GM19035 (cell line): Measurements from ENCODE around the gene ZFHX3.

Experiments used
- ATAC-seq: cut with Tn5 transposase; IDR thresholded peaks from one replicate; pipeline ENCODE4 v1.9.1; 2021; ENCODE audit not compliant: unreplicated experiment

Gene ZFHX3

DNA sequence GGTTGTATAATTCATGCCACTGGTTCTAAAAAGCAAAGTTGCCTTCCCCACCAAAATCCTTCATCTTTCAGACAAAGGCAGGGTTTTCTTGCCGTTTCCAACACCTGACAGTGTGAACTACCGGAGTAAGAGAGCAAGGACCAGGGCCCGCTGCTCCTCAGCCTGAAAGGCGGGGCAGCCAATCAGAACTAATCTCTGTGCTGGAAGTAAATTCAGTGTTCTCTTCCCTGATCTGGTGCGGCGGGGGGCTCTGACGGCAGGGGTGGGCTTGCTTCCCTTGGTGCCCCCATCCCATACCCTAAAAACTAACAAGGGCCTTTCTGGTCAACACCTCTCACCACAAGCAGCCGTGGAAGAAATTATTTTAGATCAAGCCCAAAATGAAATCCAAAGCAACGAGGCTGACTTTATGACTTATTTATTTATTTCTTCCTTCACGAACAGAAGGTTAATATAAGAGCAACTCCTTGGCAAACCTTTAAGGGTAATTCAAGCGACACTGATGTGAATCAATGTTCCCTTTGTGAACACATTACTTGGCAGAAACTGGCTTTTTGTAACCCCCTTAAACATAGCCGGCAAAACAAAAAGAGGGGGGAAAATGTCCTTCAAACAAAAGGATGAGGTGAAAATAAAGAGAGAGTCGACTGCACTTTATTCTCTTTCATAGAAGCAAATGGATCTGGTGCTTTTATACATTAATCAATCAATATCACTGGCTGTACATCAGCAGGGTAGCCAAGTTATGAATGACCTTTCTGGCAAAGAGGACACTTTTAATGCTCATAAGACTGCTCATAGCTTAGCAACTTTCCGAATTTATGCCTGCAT lies 189.9 kb downstream of the ZFHX3 start:
- ATAC-seq: no peak

DNA sequence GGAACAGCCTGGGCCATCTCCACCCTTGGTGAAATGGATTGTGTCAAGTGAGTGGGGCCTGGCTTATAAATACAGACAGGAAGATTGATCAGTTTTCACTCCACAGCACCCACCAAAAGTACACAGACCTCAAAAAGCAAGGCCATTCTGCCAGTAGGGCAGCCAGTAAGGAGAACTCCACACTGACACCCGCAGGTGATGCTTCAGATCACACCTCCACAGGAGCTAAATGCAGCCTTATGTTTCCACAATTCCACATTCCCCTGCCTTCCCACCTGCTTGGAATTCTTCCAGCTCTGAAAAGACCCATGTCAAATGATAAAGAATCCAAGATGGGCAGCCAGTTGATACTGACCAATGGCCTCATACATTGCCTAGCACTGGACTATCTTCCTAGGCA lies 191.1 kb downstream of the ZFHX3 start:
- no peak for ATAC-seq

DNA sequence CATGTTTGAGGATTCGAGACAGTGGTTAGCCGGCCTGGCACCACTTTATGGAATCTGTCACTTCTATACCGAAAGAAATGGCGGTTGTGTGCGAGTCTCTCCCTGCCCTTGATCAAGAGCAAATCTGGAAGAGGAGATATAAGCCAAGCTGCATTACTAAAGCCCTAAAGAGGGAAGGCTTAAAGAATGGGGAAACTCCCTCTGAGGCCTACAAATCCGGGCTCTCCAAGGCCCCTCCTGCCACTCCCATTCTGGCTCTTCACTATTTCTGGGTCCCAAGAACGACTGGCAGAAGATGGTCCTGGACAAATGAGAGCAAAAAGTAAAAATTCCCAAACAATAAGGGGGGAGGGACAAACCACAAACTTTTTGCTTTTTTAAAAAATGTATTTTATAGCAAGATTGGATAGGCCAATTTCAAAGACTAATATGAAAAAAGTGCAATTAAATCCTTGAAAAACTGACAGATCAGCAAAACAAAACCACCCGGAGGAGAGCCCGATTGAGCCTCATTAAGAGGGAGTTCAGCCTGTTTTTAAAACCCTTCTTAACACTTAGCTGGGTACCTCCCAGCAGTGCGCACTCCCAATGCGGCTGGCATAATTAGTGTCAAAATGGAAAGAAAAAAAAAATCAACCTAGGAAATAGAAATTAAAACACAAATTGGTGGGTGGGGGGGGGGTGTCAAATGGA lies 193.5 kb downstream of the ZFHX3 start:
- ATAC-seq: no peak

DNA sequence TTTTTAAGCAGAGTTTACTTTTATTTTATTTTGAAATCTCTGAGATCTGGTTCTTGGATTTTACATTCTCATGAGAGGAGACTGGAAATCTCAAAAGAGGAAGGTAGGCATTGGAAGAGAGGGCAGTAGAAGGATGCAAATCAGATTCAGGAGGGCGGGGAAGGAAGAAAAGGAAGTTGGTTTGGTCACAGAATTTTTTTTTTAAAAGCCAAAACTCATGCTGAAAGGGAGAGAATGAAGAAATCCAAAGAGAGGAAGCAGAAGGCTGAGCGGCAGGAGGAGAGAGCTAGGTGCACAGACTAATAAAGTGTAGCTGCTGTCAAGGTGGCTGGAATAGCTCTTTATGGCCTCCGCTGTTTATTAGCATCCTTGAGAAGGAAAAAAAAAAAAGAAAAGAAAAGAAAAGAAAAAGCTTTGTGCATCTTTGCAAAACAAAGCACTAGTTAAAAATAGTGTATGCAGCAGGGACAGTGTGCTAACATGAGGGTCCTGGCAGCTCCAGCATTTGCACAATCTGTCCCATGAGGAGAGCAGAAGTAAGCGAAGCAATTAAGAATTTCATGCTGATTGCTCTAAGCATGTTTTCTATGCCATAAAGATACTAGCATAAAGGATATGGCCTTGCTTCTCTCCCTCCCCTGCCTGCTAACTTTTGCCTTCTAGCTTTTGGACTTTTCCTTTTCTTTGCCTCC lies 194.2 kb downstream of the ZFHX3 start:
- no peak for ATAC-seq

DNA sequence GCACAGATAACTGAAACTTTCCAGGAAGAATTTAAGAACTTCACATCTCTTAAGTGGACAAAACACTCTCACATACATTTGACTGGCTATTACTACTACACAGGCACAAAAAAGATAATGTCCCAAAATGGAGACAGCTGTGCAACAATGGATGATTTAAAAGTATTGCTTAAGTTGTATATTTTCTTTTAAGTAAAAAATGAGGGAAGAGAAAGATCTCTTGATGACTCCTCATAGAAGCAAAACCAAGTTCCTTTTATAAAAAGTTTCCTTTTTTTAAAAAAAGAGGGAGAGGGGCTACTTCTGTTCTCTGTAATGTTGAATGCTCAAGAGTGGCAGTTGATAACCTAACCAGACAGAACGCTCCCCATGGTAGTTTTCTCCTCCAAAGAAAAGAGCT lies 195.5 kb downstream of the ZFHX3 start:
- no peak for ATAC-seq

DNA sequence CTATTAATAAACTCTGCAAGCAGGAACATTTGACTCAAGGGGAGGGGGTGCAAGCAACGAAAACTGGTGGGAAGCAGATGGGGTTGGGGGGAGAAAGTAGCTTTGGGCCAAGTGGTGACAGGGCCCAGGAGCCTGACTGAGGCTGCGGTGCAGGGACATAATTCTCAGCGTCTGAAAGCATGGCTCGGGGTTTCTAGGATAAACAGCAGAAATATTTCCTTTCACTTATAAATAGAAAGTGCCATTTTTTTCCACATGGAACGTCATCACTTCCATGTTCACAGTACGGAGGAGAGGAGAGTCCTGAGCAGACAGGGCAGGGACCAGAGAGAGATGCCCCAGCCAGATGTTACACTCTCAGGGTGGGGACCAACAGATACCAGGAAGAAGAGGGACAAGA lies 197.1 kb downstream of the ZFHX3 start:
- ATAC-seq: no peak

DNA sequence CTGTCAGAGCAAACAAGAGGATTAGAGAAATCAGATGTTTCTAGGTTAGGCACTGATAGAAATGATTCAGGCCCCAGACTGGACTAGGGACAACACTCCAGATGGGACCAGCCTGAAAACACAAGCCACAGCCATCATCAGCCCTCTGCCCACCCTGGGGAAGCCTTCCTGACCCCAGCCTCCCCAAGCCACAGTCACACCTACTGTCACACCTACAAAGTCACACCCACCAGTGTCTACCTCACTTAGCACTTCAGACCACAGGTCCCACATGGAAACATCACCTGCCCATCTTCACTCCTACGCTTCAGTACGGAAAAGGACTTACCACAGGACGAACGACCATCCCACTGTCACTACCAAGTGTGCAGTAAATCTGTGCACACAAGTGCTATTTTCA lies 197.9 kb downstream of the ZFHX3 start:
- no peak for ATAC-seq

DNA sequence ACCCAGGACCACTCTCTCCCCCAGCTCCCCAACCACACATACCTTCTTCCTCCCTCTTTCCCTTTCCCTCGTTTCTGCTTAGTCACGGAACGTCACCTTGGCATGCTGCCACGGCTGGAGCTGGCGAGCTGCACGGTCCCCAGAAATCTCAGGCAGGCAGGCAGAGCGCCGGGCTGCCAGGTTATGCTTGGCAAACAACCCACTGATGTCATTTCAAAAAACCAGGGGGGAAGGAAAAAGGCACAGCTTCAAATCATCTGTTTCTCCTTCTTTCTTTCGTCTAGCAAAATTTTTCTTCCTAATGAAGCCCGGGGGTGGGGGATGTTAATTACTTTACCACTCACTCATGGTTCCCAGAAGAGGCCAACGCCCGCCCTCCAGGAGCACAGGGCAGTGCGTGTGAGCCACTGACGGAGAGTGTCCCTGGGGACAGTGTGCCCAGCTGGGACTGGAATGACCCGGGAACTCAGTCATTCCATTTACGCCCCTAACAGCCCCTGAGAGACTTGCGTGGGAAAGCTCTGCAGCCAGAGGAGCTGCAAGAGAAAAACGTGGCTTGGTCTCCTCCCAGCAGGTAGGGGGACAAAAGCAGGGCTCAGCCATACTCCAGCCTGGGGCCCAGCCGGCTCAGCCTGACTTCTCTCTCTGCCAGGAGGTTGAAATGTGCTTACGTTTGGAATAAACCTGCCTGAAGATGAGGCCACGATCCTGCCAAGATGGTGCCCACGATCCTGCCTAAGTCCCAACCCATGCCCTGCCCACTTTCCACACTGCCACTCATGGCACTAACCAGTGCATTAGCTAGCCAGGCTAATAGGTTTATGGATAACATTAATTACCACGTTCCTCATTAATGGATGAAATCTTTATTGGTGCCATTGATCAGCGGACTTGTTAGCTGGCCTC lies 198.9 kb downstream of the ZFHX3 start:
- ATAC-seq: no peak

DNA sequence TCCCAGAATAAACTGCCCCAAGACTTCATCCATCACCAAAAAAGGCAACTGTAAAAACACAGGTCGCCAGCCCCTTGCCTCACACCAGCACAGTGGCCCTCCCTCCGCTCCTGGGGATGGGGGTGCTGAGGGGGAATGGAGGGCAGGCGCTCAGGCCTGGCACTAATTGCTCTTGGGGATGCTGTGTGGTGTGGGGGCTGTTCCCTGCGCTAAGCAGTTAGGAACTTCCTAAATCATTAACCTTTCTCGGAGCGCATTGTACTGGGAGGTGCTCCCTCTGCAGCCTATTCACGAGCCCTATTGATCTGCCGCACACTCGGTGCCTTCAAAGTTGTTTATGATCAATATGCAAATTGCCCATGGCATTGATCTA lies 199.9 kb downstream of the ZFHX3 start:
- no peak for ATAC-seq

DNA sequence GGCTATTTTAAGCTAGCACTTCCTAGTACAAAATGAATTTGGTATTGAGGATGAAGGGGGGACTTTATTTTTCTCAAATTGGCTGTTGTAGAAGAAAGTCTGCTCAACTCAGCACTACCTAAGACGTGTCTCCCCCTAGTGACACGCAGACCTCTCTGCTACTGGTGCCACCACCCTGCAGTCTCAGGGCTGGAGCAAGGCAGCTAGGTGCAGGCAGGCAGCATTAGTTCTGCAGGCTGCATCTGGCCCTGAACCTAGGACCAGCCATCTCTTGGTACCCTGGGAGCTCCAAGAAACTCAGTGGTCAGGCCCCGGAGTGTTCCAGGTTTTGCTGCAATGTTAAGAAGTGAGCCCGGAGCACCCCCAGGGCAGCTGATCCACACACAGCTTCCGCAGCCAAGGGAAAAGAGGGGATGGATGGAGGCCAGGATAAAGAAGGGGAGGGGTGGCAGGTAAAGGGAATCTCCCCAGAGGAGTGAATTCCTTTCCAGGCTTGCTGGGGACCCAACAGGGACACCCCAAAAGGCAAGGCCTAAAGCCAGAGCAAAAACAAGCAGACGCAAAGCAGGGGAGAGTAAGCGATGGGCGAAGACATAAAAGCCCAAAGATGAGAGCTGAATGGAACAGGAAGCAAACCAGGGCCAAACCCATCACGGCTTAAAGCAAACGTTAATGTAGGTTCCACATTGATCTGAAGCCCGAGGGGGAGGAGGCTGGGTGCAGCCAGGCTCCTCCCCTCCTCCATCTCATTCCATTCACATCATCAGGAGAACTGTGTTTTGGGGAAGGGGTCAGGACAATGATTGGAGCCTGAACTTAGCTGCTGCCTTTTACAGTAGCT lies 200.5 kb downstream of the ZFHX3 start:
- ATAC-seq: peak; percentile 62

DNA sequence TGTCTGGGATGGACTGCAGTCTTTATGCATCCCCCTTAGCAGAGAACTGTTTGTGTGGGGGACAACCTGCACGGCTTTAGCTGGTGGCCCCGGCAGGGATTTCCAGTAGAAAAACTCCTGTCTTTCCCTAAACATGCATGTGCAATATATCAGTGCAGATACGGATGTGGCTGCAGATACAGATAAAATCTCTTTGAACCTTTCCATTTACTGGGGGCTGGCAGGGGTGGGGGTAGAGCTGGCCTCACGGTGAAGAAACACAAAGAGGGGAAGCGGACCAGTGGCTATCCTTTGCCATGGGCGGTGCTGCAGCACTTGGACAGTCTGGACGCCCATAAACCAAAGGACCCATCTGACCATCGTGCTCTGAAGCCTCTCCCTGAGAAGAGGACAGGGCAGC lies 201.3 kb downstream of the ZFHX3 start:
- no peak for ATAC-seq

DNA sequence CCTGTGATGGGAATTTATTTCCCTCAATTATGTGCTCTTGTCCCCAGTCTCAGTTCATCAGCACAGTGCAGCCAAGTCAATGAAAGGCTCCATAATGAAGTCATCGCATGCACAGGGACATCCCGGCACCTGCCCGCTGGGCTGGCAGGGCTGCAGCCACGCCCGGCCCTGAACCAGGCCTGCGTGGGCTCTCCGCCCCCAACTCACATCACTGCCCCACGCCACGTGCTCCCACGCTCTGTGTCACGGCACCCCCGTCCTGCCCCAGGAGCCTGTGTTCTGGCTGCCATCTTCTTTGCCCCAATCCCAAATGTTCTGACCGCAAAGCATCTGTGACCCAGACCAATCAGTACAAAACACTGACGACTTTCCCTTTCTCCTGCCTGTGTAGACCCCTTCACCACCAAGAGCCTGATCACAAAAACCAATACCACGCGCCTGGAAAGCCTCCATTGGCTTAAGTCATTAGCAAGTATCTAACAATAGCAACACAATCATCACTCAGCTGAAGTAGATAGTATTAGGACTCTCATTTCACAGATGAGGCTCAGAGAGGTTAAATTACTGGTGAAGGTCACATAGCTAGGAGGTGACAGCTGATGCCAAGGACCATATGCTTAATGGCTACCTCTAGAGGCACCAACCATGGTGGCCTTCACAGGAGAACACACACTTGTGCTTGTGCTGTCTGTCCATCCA lies 202.5 kb downstream of the ZFHX3 start:
- ATAC-seq: no peak

DNA sequence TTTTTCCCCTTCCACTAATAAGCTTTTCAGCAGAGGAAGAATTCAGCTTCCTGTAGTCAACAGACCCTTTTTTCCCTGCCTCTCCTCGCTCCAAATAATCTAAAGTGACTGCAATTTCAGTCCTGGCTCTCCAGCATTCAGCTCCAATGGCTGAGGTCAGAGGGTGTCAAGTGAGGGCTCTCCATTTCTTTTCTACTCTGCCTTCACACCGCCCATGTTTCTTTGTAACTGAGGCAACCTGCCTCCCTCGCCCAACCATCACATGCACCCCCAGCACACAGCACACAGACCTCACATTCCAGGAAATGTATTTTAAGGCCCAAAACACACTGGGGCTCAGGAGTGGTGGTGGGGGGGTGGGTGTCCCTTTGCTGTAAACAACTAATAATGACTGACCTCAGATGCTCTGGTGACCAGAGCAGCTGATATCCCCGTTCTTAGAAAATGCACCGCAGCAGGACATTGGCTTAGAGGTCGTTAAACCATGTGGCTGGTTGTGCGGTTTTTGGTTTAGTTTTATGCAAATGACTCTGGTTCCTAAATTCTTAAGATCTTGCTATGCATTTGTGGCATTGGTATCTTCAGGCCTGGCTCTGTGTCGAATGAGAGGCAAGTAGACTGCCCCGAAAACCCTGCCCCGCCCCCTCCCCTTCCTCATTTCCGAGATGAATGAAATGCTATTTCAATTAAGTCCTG lies 203.6 kb downstream of the ZFHX3 start:
- ATAC-seq: no peak

DNA sequence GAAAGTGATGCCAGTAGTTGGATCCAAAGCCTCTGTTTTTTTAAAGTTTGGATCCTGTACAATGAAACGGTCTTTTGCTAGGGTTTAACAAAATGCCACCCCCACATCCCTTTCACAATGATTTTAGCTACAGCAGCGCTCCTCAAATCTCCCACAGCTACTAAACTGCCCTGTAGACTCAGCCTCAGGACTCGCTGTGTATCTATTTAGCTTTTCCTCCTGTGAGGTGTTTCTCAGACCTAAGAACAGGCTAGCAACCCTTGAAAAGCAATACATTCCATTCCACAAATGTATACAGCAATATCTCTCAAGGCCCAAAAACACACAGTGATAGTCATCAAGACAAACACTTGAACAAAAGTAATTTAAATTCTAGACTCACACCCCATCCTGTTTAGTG lies 206.4 kb downstream of the ZFHX3 start:
- ATAC-seq: no peak

DNA sequence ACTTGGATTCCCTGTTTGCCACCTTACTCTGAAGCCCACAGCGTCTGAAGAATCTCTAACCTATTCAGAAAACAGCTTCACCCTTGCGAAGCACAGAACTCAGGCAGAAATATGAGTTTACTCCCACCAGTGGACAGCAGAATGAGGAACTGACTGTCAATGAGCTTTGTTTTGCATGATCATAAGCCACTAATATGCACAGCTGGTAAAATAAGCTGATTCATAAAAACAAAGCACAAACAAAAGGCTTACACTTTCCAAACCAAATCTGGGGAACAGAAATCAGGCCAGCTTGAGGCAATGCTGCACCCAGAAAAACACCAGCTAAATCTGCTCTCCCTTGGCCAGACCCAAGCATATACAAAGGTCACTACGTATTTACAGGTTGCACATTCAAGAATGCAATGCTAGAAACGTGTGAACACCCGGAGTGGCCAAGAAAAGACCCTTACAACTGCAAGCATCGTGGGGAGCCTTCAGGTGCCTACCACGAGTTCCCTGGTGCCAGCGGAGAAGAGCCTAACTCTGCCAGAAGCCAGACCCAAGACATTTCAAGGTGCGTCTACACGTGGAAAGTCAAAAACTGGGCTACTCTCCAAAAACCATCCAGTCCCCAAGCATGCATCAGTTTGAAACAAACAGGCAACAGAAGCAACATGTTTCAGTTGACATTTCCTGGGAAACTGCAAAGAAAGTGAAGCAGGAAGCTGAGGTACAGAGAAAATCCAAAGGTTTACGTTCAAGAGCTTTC lies 207.1 kb downstream of the ZFHX3 start:
- no peak for ATAC-seq

DNA sequence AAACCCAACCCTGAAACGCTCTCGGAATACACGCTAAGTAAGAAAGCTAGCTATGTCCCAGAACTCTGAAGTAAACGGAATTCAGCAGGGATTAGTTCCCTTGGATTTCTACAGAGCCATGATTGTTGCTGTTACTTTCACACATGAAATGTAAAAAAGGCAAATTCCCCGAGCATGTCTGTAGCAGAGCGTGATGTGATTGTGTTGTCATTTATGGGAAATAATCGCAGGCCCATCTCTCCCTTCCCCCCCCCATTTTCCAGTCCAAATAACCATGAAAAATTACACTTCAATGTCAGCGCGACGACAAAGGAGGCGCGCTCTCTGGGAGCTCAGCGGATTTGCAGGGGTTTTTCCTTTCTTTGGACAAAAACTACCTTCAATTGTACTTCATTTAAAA lies 209.0 kb downstream of the ZFHX3 start:
- ATAC-seq: no peak

DNA sequence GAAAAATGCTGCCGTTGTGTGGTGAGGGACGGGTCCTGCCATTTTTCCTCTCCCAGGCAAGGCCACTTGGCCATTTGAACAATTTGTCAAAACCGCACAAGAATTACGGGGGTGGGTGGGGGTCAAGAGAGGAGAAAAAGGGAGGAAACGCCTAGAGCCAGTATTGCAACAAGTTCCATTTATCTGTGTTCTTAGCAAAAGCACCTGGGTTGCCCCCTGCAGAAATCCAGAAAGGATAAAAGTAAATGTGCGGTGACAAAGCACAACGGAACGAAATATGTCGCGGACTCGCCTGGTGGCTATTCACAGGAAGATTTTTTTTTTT lies 209.4 kb downstream of the ZFHX3 start:
- no peak for ATAC-seq

DNA sequence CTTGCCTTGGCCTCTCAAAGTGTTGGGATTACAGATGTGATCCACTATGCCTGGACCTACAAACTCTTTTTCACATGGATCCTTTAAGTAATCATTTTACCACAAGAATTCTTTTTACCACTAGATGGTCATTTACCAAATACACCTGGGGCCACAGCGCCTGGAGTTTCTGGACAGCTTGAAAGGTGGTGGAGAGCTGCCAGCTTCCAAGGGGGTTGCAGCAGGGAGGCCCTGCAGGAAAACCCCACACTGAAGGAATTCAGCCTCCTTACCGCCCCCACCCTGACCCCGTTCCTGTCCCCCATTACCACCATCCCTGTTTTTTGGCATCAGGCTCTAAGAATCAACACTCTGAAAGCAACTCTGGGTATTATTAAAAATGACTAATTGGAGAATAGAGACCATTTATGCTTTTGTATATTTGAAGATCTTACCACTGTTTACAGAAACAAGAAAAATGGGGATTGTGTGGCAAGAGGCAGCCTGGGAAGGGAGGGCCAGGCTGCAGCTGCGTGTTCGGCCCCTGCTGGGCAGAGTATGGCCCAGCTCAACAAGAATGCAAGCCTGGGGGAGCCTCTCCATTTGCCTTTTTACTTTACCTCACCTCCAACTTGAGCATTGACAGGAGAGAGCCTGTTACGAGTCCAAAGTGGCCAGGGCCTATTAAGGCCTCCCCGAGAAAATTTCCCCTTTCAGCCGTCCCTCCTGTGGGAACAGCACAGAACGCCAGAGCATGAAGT lies 209.9 kb downstream of the ZFHX3 start:
- no peak for ATAC-seq
